GM10248 (cell line): ENCODE data around the gene RASAL2.
"Not testable (repeated sequence)": the region's sequence is repeated elsewhere in the genome, so short reads cannot be mapped to it uniquely, and the experiment has no call there.

Experiments used
- CTCF ChIA-PET: fragments of 300-600 bp; sonication (Branson Sonifier 250); formaldehyde crosslinking; extraction: SDS; loops from one replicate; lab custom pipeline; 2021; ENCODE audit warnings: antibody characterized with exemption; lab: Yijun Ruan, JAX
- POLR2A ChIA-PET: fragments of 350-650 bp; sonication (Branson Sonifier 250); formaldehyde crosslinking; extraction: SDS; loops from one replicate; lab custom pipeline; 2020; ENCODE audit warnings: antibody characterized with exemption; lab: Yijun Ruan, JAX
- DNase-seq: peaks from one replicate; pipeline ENCODE4 v3.0.0; 2012; ENCODE audit errors: extremely low spot score
- CTCF ChIP-seq: IDR thresholded peaks from 2 replicates; pipeline ENCODE4 v1.5.1; 2012; ENCODE audit warnings: mild to moderate bottlenecking, low read depth; ENCODE audit errors: extremely low read depth, missing control alignments, control extremely low read depth

The RASAL2 gene

DNA sequence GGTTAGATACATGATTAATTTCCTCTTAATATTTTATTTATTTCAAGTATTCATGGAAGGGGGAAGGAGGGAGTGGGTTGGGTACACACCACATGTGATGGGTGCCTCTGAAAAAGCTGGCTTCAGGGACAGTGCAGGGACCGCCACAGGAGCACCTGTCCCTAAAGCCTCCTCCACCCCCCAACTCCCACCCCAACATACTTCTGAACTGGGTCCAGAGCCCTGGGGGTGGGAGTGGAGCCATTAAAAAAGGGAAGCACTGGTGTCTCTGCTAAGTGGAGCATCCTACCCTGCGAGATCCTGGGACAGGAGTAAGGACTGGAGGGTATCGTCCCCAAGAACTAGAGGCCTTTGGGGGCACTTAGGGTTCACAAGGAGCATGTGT lies 408.4 kb downstream of the RASAL2 start:
- ChIA-PET CTCF (interaction anchor here (0.6 to 6.3 kb wide), 29 partner anchors 10 to 825 kb away, joined by 3 to 66 read pairs (median 4); partner anchors contain the start of gene TEX35), POLR2A (no interaction called here)
- TF ChIP-seq CTCF: no peak
- DNase-seq: no peak

- ChIA-PET CTCF (interaction anchor here (1.0 to 6.3 kb wide), 4 partner anchors 29 to 191 kb away, joined by 3 to 66 read pairs (median 4); no protein-coding TSS in a partner anchor), POLR2A (no interaction called here)
- DNase-seq: no peak
- no peak for TF ChIP-seq CTCF
Measured at GRCh38 chr1:178502856-178503255, 409.0 kb downstream of the RASAL2 start.

DNA sequence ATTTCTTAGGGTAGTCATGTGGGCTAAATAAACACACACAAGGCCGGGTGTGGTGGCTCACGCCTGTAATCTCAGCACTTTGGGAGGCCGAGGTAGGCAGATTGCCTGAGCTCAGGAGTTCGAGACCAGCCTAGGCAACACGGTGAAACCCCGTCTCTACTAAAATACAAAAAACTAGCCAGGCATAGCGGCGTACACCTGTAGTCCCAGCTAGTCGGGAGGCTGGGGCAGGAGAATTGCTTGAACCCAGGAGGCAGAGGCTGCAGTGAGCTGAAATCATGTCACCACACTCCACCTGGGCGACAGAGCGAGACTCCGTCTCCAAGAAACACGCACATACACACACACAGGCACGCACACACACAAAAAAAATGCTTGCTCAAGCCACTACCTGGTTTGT lies 409.4 kb downstream of the RASAL2 start:
- CTCF ChIA-PET: interaction anchor here (1.2 to 6.3 kb wide), 3 partner anchors 8 to 191 kb away, joined by 4 to 66 read pairs (median 4); no protein-coding TSS in a partner anchor
- DNase-seq, POLR2A ChIA-PET: not testable (repeated sequence)

GRCh38 chr1:178503849-178504248 lies 409.9 kb downstream of the RASAL2 start:
- TF ChIP-seq CTCF: no peak
- ChIA-PET POLR2A (no interaction called here), CTCF (interaction anchor here (1.2 to 6.3 kb wide), 2 partner anchors 8 to 192 kb away, joined by 4 to 66 read pairs; no protein-coding TSS in a partner anchor)
- no peak for DNase-seq

DNA sequence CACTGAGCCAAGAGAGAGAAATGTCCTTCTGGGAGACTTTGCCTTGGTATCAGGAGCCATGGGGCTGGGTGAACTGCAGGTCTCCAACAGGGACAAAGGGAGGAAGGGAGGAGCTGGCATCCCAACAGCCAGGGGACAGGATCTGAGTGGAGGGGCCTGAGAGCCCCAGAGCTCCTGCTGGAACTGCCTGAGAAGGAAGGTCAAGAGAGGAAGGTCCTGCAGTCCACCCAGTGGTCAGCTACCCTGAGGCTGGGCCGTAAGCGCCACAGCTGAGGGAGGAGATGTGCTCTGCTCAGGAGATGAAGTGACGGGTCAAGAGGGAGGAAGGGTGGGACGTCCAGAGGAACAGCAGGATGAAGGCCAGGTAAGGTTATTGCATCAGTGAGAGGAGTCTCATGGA lies 410.4 kb downstream of the RASAL2 start:
- no peak for DNase-seq
- ChIA-PET POLR2A (no interaction called here), CTCF (interaction anchor here (1.1 to 6.3 kb wide), 3 partner anchors 9 to 192 kb away, joined by 3 to 66 read pairs (median 4); no protein-coding TSS in a partner anchor)
- no peak for TF ChIP-seq CTCF

DNA sequence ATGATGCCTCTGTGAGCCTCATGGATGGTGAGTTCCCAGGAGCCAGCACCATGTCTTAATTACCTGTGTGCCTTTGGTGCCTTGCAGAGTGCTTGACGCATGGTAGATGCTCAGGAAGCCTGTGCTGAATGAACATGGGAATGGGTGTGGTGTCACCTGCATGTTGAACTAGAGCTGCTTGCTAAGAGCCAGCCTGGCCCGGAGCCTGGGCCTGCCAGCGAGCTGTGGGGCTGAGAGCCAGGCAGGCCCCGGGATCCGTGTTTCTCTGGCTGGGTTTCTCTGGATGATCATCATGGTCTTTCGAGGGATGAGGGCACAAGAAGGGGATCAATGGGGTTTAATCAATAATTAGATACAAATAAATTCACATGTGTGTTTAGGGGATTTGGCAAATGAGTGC lies 412.3 kb downstream of the RASAL2 start:
- no peak for TF ChIP-seq CTCF
- POLR2A ChIA-PET: no interaction called here
- CTCF ChIA-PET: interaction anchor here (0.8 to 1.6 kb wide), 5 partner anchors 8 to 194 kb away, joined by 3 to 5 read pairs (median 3); no protein-coding TSS in a partner anchor
- no peak for DNase-seq

DNA sequence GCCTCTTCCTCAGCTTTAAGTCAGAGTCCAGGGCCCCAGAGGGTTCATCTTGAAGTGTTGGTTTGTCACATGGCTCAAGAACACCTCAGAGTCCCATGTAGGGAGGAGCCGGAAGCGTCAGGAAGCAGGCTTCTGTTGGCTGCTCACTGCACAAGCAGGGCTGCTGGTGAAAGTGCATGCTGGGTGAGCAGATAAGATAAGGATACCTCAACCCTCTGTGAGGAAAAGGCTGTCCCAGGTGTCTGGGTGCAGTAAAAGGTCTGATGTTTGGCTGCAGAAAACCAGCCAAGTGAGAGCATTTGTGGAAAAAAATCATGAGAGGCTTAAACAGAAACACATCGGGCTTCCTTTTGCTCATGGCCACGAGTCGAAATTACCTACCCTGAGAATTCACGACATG lies 412.8 kb downstream of the RASAL2 start:
- CTCF ChIA-PET: interaction anchor here (1.2 to 1.6 kb wide), 2 partner anchors 26 to 206 kb away, joined by 3 to 5 read pairs; no protein-coding TSS in a partner anchor
- DNase-seq: no peak
- no peak for TF ChIP-seq CTCF
- POLR2A ChIA-PET: no interaction called here
